OCI-LY1 (cell line): Measurements from ENCODE around the gene RABIF.
"Not testable (repeated sequence)": the region's sequence is repeated elsewhere in the genome, so short reads cannot be mapped to it uniquely, and the experiment has no call there.

ENCODE experiments used
- H2AFZ ChIP-seq: fragments of 200-600 bp; sonication (generic), shearing (Covaris generic); 2 replicates; pipeline ENCODE4 v1.6.0; 2014; ENCODE audit warnings: antibody characterized with exemption, mild to moderate bottlenecking, low read length
- H3F3A ChIP-seq: fragments of 200-600 bp; sonication (generic), shearing (Covaris generic); 2 replicates; pipeline ENCODE4 v1.6.0; 2014; ENCODE audit warnings: mild to moderate bottlenecking, antibody characterized with exemption, low read length, moderate library complexity; ENCODE audit not compliant: insufficient read depth
- H3K27ac ChIP-seq: fragments of 200-600 bp; sonication (generic); 2 replicates; pipeline ENCODE4 v1.5.1; 2014; ENCODE audit warnings: low read length, mixed run types, mild to moderate bottlenecking, low read depth; ENCODE audit not compliant: poor library complexity, severe bottlenecking
- H3K27me3 ChIP-seq: fragments of 200-600 bp; sonication (generic); 2 replicates; pipeline ENCODE4 v1.6.0; 2014; ENCODE audit warnings: antibody characterized with exemption, mild to moderate bottlenecking, low read length, moderate library complexity; ENCODE audit not compliant: insufficient read depth
- H3K36me3 ChIP-seq: fragments of 200-600 bp; sonication (generic); 2 replicates; pipeline ENCODE4 v1.6.1; 2014; ENCODE audit warnings: mild to moderate bottlenecking, antibody characterized with exemption, low read length, moderate library complexity, mixed read lengths; ENCODE audit not compliant: insufficient read depth
- H3K4me1 ChIP-seq: fragments of 200-600 bp; sonication (generic); 2 replicates; pipeline ENCODE4 v1.5.1; 2014; ENCODE audit warnings: mild to moderate bottlenecking, low read length, moderate library complexity; ENCODE audit not compliant: insufficient read depth, severe bottlenecking
- H3K4me2 ChIP-seq: fragments of 200-600 bp; sonication (generic), shearing (Covaris generic); 2 replicates; pipeline ENCODE4 v1.6.1; 2014; ENCODE audit warnings: low read length
- H3K4me3 ChIP-seq: fragments of 200-600 bp; sonication (generic); 2 replicates; pipeline ENCODE4 v1.5.1; 2014; ENCODE audit warnings: low read length, low read depth, mild to moderate bottlenecking, mixed read lengths; ENCODE audit not compliant: poor library complexity, severe bottlenecking
- H3K79me2 ChIP-seq: fragments of 200-600 bp; shearing (Covaris generic); 2 replicates; pipeline ENCODE4 v1.6.1; 2016; ENCODE audit warnings: mixed run types, low read length, mixed read lengths; ENCODE audit not compliant: insufficient read depth
- H3K9ac ChIP-seq: fragments of 200-600 bp; sonication (generic), shearing (Covaris generic); 2 replicates; pipeline ENCODE4 v1.6.1; 2014; ENCODE audit warnings: mild to moderate bottlenecking, low read length, mixed read lengths
- H3K9me2 ChIP-seq: fragments of 200-600 bp; sonication (generic), shearing (Covaris generic); 2 replicates; pipeline ENCODE4 v1.6.1; 2014; ENCODE audit warnings: low read depth, mild to moderate bottlenecking, low read length, mixed read lengths
- H3K9me3 ChIP-seq: fragments of 200-600 bp; shearing (Covaris generic); 2 replicates; pipeline ENCODE4 v1.6.1; 2014; ENCODE audit warnings: low read length, mixed read lengths
- H4K20me1 ChIP-seq: fragments of 200-600 bp; sonication (generic), shearing (Covaris generic); 2 replicates; pipeline ENCODE4 v1.6.0; 2016; ENCODE audit warnings: mild to moderate bottlenecking, low read length; ENCODE audit not compliant: insufficient read depth
- CTCF ChIP-seq: fragments of 200-600 bp; sonication (generic), shearing (Covaris generic); IDR thresholded peaks from 2 replicates; pipeline ENCODE4 v1.5.1; 2017; ENCODE audit warnings: mild to moderate bottlenecking, antibody characterized with exemption, low read length, moderate library complexity, mixed read lengths
- EZH2 ChIP-seq: fragments of 200-600 bp; sonication (generic), shearing (Covaris generic); IDR thresholded peaks from 2 replicates; pipeline ENCODE4 v1.8.0; 2017; ENCODE audit warnings: borderline replicate concordance, mixed run types, mild to moderate bottlenecking, antibody characterized with exemption, low read length, moderate library complexity, mixed read lengths

Gene RABIF

GRCh38 chr1:202915146-202915545 lies 26.2 kb upstream of the RABIF start:
- H3K4me2 ChIP-seq = no peak overlapping the region
- TF ChIP-seq CTCF (no peak), EZH2 (no peak)
- no peaks in the 10 kb centered on the region for H3K9me2 ChIP-seq
- no peaks in the 10 kb centered on the region for H3K79me2 ChIP-seq
- H3K9ac ChIP-seq = no peak overlapping the region
- no peak overlapping the region for H3K27ac ChIP-seq
- H3F3A ChIP-seq = no peaks in the 10 kb centered on the region
- peaks cover 96% of the 10 kb centered on the region for H3K36me3 ChIP-seq
- H3K27me3 ChIP-seq = no peaks in the 10 kb centered on the region
- H2AFZ ChIP-seq = no peak overlapping the region
- no peaks in the 10 kb centered on the region for H3K4me1 ChIP-seq
- no peaks in the 10 kb centered on the region for H4K20me1 ChIP-seq
- H3K4me3 ChIP-seq = no peak overlapping the region
- no peaks in the 10 kb centered on the region for H3K9me3 ChIP-seq

DNA sequence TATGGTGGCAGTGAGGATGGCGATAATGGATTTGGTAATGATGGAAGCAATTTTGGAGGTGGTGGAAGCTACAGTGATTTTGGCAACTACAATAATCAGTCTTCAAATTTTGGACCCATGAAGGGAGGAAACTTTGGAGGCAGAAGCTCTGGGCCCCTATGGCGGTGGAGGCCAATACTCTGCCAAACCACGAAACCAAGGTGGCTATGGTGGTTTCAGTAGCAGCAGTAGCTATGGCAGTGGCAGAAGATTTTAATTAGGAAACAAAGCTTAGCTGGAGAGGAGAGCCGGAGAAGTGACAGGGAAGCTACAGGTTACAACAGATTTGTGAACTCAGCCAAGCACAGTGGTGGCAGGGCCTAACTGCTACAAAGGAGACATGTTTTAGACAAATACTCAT lies 23.5 kb upstream of the RABIF start:
- not testable (repeated sequence) for H3K4me2 ChIP-seq, H3K9me2 ChIP-seq, H4K20me1 ChIP-seq, H3K9me3 ChIP-seq, H3K27me3 ChIP-seq, H3K27ac ChIP-seq, H3K79me2 ChIP-seq, H3F3A ChIP-seq, H3K9ac ChIP-seq, H3K4me1 ChIP-seq, H3K4me3 ChIP-seq, H2AFZ ChIP-seq
- peaks cover 97% of the 10 kb centered on the region for H3K36me3 ChIP-seq

- Histone ChIP-seq H3K9me2 (no peaks in the 10 kb centered on the region), H3K4me2 (no peak overlapping the region), H3K27ac (no peak overlapping the region), H3K9ac (no peak overlapping the region), H3K36me3 (peaks cover 84% of the 10 kb centered on the region), H3K79me2 (no peaks in the 10 kb centered on the region), H2AFZ (no peak overlapping the region), H3K4me3 (no peak overlapping the region), H4K20me1 (no peaks in the 10 kb centered on the region), H3K4me1 (no peaks in the 10 kb centered on the region), H3K9me3 (no peaks in the 10 kb centered on the region), H3F3A (no peaks in the 10 kb centered on the region), H3K27me3 (no peaks in the 10 kb centered on the region)
- TF ChIP-seq CTCF (no peak), EZH2 (no peak)
These were observed 20.5 kb upstream of the RABIF start for GRCh38 chr1:202909494-202909893.

DNA sequence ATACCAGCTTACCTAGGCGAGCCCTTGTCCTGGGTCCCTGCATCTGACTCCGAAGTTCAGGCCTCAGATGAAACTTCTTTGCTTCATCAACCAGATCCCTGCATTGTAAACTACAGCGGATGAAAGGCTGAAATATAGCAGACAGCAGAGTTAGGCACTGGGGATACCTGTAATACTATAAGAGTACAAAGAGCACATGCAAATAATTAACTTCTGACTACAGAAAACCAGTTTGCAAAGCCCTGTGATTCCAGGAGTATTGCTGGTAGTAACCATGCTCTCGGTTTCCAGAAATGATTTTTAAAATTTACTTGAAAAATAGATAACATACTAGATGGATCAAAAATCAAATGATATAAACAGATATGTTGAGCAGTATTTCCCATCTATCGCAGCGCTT lies 20.0 kb upstream of the RABIF start:
- no peaks in the 10 kb centered on the region for H3F3A ChIP-seq

More for the DNA sequence above, 20.0 kb upstream of the RABIF start:
- Histone ChIP-seq H3K9me3 (no peaks in the 10 kb centered on the region), H3K4me1 (no peaks in the 10 kb centered on the region), H3K27me3 (no peaks in the 10 kb centered on the region), H3K4me3 (no peak overlapping the region), H2AFZ (no peak overlapping the region), H3K4me2 (no peak overlapping the region), H4K20me1 (no peaks in the 10 kb centered on the region), H3K79me2 (no peaks in the 10 kb centered on the region), H3K27ac (no peak overlapping the region), H3K9me2 (no peaks in the 10 kb centered on the region), H3K36me3 (peaks cover 82% of the 10 kb centered on the region), H3K9ac (no peak overlapping the region)
- no peak for TF ChIP-seq EZH2
- no peak for TF ChIP-seq CTCF
